Tongue (tissue), 2 donors: ENCODE results near the gene KRTAP5-4. TPM values are rescaled to one million over a fixed set of nuclear protein-coding genes. Genes with fewer than 3 reads are reported as not detected.
"Not testable (repeated sequence)": the region's sequence is repeated elsewhere in the genome, so short reads cannot be mapped to it uniquely, and the experiment has no call there.

ENCODE experiments used
- DNase-seq: peaks from one replicate; pipeline ENCODE4 v3.0.0-alpha.2; 2015
- total RNA-seq: library from RNA; depleted of rRNA; stranded (reverse); fragments of >200 nt; gene quantifications from one replicate; pipeline ENCODE4 v1.2.3, GENCODE V29; 2014

The KRTAP5-4 gene
- total RNA-seq, 1 donor from 2014 or later = not detected

DNA sequence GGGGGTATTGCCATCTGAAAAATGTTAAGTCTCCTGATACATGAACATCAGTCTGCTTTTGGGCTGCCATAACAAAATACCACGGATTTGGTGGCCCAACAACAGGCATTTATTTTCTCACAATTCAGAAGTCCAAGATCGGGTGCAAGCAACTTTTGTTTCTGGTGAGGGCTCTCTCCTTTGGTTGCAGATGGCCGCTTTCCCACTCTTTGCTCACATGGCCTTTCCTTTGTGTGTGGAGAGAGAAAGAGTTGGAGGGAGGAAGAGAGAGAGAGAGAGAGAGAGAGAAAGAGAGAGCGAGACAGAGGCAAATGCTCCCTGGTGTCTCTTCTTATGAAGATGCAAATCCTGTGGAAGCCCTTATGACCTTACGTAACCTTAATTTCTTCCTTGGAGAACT lies 21.3 kb downstream of the KRTAP5-4 start:
- DNase-seq = no peak

GRCh38 chr11:1598816-1599215 lies 23.1 kb downstream of the KRTAP5-4 start:
- DNase-seq = no peak

DNA sequence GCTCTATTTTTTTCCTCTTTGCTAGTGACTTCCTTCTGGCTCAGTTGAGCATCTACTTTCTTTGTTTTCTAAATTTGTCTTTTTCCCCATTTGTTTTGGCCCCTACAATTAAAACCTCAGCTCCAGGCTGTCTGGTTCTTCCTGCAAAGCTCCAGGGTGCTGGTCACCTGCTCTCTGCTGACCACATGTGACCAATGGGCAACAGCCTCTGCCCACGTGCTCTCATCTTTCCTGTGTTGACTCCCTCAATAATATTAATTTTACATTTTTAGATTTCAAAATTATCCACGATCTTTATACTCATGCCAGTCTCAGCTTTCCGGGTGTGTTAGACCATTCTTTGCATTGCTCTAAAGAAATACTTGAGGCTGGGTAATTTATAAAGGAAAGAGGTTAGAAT lies 23.5 kb downstream of the KRTAP5-4 start:
- DNase-seq = not testable (repeated sequence)

DNA sequence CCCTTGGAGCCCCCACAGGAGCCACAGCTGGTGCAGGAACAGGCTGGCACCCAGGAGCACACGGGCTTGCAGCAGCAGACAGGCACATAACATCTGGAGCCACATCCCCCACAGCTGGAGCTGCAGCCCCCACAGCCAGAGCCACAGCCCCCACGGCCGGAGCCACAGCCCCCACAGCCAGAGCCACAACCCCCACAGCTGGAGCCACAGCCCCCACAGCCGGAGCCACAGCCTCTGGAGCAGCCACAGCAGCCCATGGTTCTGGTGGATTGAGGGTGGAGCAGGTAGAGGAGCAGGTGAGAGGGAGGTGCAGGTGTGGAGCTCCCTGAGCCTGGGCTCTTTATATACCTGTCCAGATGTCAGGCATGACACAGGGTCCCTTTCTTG lies 24.0 kb downstream of the KRTAP5-4 start, which contains the start of gene KRTAP5-2:
Gene KRTAP5-2, minus strand, starts transcription at position 301 of the 387 bp plus-strand sequence. Its CDS starts 44 bp downstream, at position 257.
- no peak for DNase-seq

DNA sequence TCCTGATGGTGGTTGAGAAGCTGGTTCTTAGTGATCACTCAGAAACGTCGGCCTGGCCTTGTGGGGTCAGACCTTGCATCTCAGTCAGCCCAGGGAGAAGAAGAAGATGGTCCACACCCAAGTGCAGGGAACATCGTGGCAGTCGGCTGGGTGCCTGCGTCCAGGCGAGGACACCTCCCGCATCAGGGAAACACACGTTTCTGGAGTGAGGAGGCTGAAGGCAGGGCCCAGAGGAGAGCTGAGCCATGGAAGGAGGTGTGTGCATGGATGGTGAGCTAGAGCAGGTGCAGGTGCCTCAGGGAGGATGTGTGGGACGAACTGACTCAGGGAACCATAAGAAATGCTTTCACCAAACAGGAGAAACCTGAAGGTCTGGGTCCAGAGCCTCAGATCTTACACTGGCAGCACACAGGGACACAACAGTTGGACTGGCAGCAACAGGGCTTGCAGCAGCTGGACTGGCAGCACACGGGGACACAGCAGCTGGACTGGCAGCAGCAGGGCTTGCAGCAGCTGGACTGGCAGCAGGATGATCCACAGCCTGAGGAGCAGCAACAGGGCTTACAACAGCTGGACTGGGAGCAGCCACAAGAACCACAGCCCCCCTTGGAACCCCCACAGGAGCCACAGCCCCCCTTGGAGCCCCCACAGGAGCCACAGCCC lies 24.5 kb downstream of the KRTAP5-4 start:
- DNase-seq = peak; percentile 66

- DNase-seq = not testable (repeated sequence)
These were observed 25.3 kb downstream of the KRTAP5-4 start for GRCh38 chr11:1596576-1597121.

- DNase-seq = not testable (repeated sequence)
These were observed 25.9 kb downstream of the KRTAP5-4 start for GRCh38 chr11:1595994-1596575.

GRCh38 chr11:1592628-1593027 lies 29.3 kb downstream of the KRTAP5-4 start:
- no peak for DNase-seq

DNA sequence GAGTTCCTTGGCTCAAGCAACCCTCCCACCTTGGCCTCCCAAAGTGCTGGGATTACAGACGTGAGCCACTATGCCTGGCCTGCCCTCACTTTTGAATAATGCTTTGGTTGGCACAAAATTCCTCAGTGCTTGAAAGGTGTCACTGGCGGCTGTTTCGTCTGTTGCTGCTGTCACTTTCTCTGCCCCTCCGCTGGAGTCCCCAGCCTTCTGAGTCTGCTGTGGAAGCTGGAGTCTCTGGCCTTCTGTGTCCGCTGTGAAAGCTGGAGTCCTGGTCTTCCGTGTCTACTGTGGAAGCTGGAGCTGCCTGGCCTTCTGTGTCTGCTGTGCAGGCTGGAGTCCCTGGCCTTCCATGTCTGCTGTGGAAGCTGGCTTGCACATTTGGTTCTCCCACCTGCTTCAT lies 31.9 kb downstream of the KRTAP5-4 start:
- no peak for DNase-seq

- DNase-seq = peak; percentile 12
These were observed 32.6 kb downstream of the KRTAP5-4 start for GRCh38 chr11:1589191-1589963.

DNA sequence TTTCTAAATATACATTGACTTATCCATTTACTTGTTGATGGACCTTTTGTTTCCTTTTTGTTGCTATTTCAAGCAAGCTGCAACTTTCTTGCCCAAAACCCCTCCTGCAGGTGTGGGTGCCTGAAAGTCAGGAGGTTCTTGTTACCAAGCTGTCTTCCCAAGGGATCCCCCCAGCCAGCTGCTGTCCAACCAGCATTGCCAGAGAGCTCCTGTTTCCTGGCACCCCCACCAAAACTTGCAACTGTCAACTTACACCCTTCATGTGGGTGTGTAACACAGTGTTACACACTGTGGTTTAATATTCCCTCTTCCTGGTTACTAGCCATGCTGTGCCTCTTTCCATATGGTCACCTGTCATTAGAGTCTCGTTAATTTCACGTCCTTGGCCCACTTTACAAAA lies 35.2 kb downstream of the KRTAP5-4 start:
- peak; percentile 13 for DNase-seq

DNA sequence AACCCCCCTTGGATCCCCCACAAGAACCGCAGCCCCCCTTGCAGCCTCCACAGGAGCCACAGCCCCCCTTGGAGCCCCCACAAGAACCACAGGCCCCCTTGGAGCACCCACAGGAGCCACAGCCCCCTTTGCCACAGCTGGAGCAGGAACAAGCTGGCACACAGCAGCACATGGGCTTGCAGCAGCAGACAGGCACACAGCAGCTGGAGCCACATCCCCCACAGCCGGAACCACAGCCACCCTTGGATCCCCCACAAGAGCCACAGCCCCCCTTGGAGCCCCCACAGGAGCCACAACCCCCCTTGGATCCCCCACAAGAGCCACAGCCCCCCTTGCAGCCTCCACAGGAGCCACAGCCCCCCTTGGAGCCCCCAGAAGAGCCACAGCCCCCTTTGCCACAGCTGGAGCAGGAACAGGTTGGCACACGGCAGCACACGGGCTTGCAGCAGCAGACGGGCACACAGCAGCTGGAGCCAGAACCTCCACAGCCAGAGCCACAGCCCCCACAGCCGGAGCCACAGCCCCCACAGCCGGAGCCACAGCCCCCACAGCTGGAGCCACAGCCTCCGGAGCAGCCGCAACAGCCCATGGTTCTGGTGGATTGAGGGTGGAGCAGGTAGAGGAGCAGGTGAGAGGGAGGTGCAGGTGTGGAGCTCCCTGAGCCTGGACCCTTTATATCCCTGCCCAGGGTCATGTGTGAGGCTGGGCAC lies 37.1 kb downstream of the KRTAP5-4 start, which contains the start of gene KRTAP5-1:
Gene KRTAP5-1, minus strand, starts transcription at position 623 of the 710 bp plus-strand sequence. Its CDS starts 34 bp downstream, at position 589.
- not testable (repeated sequence) for DNase-seq

GRCh38 chr11:1582909-1583308 lies 39.0 kb downstream of the KRTAP5-4 start:
- DNase-seq = not testable (repeated sequence)

- no peak for DNase-seq
These were observed 40.0 kb downstream of the KRTAP5-4 start for GRCh38 chr11:1581976-1582375.

DNA sequence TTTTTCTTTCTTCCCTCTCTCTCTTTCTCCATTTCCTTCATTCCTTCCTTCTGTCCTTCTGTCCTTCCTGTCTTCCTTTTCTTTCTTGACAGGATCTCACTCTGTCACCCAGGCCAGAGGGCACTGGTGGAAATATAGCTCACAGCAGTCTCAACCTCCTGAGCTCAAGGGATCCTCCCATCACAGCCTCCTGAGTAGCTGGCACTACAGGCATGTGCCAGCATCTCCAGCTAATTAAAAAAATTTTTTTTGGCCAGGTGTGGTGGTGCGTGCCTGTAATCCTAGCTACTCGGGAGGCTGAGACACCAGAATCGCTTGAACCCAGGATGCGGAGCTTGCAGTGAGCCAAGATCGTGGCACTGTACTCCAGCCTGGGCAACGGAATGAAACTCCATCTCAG lies 45.1 kb downstream of the KRTAP5-4 start:
- no peak for DNase-seq

DNA sequence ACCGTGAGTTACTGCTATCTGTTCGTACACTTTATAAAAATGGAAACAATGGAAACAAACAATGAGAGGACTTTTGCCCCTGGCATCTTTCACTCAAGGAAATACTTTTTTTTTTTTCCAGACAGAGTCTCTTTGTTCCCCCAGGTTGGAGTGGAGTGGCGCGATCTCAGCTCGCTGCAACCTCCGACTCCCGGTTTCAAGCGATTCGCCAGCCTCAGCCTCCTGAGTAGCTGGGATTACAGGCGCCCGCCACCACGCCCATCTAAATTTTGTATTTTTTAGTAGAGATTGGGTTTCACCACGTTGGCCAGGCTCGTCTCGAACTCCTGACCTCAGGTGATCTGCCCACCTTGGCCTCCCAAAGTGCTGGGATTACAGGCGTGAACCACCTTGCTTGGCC lies 46.2 kb downstream of the KRTAP5-4 start:
- not testable (repeated sequence) for DNase-seq

- no peak for DNase-seq
These were observed 47.0 kb downstream of the KRTAP5-4 start for GRCh38 chr11:1574933-1575242.

DNA sequence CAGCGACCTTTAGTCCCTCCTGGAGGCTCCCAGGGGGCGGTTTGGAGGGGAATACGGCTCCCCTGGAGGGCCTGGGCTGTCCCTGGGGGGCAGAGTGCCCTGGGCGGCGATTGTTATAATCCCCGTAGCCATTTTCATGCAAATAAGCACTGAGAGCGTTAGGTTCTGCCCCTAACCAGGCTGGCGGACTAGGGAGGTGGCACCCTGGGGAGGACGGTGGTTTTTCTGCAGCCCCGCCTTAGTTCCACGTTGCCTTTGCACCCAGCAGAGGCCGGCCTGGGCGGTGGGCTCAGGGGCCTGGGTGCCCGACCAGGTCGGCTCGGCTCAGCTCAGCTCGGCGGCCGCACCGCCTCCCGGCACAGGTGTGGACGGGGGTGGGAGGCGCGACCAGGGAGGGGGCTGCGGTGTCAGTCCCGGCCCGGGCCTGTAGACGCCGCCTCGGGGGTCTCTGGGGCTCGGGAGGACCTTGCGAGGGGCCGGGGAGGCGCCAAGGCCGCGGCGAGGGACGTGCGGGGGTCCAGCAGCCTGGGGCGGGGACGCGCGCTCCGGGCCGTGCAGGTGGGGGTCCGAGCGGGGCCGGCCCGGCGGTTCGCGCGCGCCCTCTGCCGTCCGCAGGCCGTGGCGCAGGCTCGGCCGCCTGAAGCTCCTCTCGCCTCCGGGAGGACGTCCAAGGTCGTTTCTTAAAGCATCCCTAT lies 47.6 kb downstream of the KRTAP5-4 start:
- DNase-seq = peak; percentile 74

DNA sequence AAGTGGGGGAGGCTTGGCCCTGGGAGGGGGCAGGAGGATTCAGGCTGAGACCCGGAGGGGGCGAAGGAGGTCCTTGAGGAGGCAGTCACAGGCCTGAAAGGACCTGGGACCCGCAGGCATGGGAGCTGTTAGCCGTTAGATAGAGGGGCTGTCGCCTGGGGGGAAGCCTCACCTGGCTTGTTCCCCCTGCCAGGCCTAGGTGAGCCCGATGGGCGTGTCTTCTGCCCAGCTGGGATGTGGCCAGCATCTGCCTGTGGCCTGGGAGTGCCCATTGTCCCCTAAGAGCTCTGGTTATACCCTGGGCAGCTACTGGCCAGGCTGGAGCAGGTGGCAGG lies 48.1 kb downstream of the KRTAP5-4 start:
- no peak for DNase-seq

DNA sequence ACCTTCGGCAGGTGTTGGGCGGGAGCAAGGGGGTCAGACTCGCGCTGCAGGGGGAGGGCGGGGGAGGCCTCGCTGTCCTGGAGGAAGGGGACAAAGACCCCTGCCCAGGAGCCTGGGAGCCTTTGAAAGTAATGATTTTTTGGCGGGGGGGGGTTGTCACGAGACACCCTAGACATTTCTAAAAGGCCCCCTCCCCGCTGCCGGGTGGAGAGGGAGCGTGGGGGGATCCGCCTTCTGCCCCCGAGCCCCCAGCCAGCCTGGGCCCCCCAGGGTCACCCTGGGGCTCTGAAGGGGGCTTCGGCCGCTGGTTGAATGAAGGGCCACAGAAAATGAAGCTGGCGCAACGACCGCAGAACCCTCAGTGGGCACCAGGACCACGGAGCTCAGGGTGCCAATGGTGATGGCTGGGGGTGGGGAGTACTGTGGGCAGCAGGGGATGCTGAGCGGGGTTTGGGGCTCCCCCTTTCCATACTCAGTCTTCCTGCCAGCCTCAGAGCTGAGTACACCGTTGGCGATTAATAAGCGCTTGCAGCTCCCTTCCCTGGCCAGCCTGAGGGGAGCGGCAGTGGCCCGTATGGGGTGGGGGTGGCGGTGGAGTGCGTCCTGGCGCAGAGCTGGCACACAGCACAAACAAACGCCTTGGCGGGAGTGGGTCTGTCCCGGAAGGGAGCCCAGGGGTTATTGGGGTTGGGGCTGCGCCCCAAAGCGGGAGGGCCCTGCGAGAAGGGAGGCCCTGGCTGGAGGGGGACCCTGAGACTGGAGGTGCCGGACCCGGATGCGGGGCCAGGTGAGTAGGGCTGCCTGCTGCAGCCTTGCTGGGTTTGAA lies 48.6 kb downstream of the KRTAP5-4 start:
- no peak for DNase-seq
